ENCODE results near the gene PMIS2.

DNA sequence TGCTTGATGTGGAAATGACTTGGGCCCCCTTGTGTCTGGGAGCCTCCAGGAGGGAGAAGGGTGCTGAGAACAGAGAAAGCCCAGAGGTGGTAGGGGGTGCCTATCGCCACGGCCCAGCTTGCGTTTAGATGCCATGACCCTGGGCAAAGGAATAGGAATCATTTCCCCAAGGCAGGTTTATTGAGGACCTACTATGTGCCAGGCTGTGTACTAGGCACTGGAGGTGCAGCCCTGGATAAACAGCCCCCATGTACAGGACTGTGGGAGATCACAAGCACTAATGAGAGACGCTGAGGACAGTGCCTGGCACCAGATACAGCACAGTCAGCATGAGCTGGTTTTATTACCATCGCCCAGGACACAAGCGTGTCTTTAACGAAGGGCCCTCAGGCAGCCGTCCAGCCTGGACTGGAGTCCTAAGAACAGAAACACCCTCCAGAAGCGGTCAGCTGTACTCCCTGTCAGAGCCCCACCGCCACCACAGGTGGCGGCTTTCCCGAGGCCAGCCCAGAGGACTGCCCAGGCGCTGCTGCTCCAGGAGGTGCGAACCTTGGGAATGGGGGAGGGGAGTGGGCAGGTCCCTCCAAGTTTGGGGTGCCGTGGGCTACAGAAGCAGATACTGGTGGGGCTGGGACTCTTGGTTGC, 36.0 kb upstream of the PMIS2 start:
- TF ChIP-seq CTCF (IDR thresholded peaks at IDR 0.05) (no peak), POLR2A (IDR thresholded peaks at IDR 0.05) (no peak), POLR2AphosphoS5 (IDR thresholded peaks at IDR 0.05) (peak; percentile 59)

All from prostate gland (tissue), 2 donors.